Measurements from ENCODE around the gene BMPR1B. TPM values are rescaled to one million over a fixed set of nuclear protein-coding genes. Genes with fewer than 3 reads are reported as not detected.

The BMPR1B gene
- total RNA-seq, 1 experiment from 2014 or later: 0.35 TPM

DNA sequence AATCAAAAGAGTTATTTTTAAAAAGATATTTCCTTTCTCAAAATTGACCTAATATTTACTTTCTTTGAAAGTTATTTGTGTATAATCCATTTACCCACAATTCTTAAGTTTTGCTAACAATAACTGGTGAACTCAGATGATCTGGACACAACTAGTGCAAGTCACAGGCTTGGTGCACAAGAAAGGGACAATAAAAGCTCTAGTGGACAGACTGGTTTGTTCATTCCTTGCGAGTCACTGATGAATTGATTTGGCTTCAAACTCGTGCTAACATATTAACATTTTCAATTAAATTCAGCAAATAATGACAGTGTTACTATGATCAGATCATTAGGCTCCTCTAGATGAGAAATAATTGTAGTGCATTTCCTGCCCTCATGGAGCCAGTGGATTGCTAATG lies 169.2 kb downstream of the BMPR1B start:
- Histone ChIP-seq H3K23me2 (ENCODE audit: insufficient read length, low read depth, low read length, poor library complexity, severe bottlenecking) (no peaks in the 10 kb centered on the region), H3K27ac (ENCODE audit: insufficient read length, low read depth, low read length) (no peak overlapping the region), H3K4me2 (ENCODE audit: insufficient read depth, insufficient read length, low read length) (no peak overlapping the region), H3K14ac (ENCODE audit: insufficient read depth, low read length) (no peak overlapping the region), H2BK5ac (ENCODE audit: insufficient read length, low read length) (no peak overlapping the region), H3K56ac (ENCODE audit: insufficient read length, low read depth, low read length) (no peak overlapping the region), H2AK5ac (ENCODE audit: insufficient read length, low read length) (no peak overlapping the region), H4K91ac (ENCODE audit: insufficient read length, low read depth, low read length) (no peak overlapping the region), H2BK20ac (ENCODE audit: low read depth, low read length, poor library complexity, severe bottlenecking) (no peak overlapping the region), H3T11ph (ENCODE audit: low read length) (no peak overlapping the region), H3K79me2 (ENCODE audit: insufficient read depth, low read length) (no peaks in the 10 kb centered on the region), H3K27me3 (ENCODE audit: insufficient read depth, low read length) (no peaks in the 10 kb centered on the region), H3K4me1 (ENCODE audit: insufficient read depth, low read length) (no peaks in the 10 kb centered on the region), H3K23ac (ENCODE audit: insufficient read length, low read depth, low read length) (no peak overlapping the region), H3K18ac (ENCODE audit: insufficient read length, low read depth, low read length) (no peak overlapping the region), H4K20me1 (ENCODE audit: control insufficient read depth, insufficient read depth, insufficient read length) (no peaks in the 10 kb centered on the region), H4K8ac (replicated peaks; ENCODE audit: insufficient read length, low read depth, low read length) (no peak overlapping the region), H2BK12ac (ENCODE audit: insufficient read length, low read depth, low read length) (no peak overlapping the region), H2BK120ac (ENCODE audit: low read depth, low read length, poor library complexity, severe bottlenecking) (no peak overlapping the region), H3K79me1 (ENCODE audit: insufficient read depth, low read depth, low read length, poor library complexity, severe bottlenecking) (no peaks in the 10 kb centered on the region), H2BK15ac (ENCODE audit: low read depth, low read length) (no peak overlapping the region), H3K9me3 (ENCODE audit: control insufficient read depth, low read depth, low read length) (no peaks in the 10 kb centered on the region), H3K9ac (ENCODE audit: extremely low read depth, insufficient read length, low read length) (no peak overlapping the region), H3K4ac (ENCODE audit: low read depth, low read length) (no peak overlapping the region), H2AFZ (ENCODE audit: low read length) (no peak overlapping the region), H4K5ac (ENCODE audit: insufficient read length, low read depth, low read length) (no peak overlapping the region)
- TF ChIP-seq, protein P1, sequence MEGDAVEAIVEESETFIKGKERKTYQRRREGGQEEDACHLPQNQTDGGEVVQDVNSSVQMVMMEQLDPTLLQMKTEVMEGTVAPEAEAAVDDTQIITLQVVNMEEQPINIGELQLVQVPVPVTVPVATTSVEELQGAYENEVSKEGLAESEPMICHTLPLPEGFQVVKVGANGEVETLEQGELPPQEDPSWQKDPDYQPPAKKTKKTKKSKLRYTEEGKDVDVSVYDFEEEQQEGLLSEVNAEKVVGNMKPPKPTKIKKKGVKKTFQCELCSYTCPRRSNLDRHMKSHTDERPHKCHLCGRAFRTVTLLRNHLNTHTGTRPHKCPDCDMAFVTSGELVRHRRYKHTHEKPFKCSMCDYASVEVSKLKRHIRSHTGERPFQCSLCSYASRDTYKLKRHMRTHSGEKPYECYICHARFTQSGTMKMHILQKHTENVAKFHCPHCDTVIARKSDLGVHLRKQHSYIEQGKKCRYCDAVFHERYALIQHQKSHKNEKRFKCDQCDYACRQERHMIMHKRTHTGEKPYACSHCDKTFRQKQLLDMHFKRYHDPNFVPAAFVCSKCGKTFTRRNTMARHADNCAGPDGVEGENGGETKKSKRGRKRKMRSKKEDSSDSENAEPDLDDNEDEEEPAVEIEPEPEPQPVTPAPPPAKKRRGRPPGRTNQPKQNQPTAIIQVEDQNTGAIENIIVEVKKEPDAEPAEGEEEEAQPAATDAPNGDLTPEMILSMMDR (conservative IDR thresholded peaks at IDR 0.05): no peak
- Mint-ChIP-seq H3K27ac (no peak overlapping the region), H3K36me3 (ENCODE audit: insufficient read depth in 1 of 3, low read depth in 3 of 3) (no peaks in the 10 kb centered on the region), H3K4me1 (peaks cover 17 to 19% of the 10 kb centered on the region in 2 experiments), H3K27me3 (ENCODE audit: low read depth) (no peaks in the 10 kb centered on the region; the same call in 1 of the 2 replicates), H3K4me3 (no peak overlapping the region), H3K9me3 (no peaks in the 10 kb centered on the region)
- no peak for DNase-seq
- no CpG with 5 or more reads among the region's 2 CpGs for WGBS (ENCODE audit: extremely low coverage, insufficient read length, low lambda C conversion rate)

Data from H9 (cell line).